Stomach smooth muscle (tissue), 2 donors: ENCODE data around the gene MED26.

Experiments
- H3K27ac ChIP-seq: one replicate; pipeline ENCODE4 v1.7.0; 2013; ENCODE audit warnings: mild to moderate bottlenecking, low read length, inconsistent platforms
- H3K27me3 ChIP-seq, 2 donors: one replicate each; pipeline ENCODE4 v1.7.0; 2013; ENCODE audit warnings: low read length in 2 of 2; ENCODE audit not compliant: insufficient read depth in 2 of 2, control insufficient read depth in 1 of 2
- H3K36me3 ChIP-seq, 2 donors: one replicate each; pipeline ENCODE4 v1.7.0; 2013; ENCODE audit warnings: low read length in 2 of 2; ENCODE audit not compliant: control insufficient read depth in 2 of 2, insufficient read depth in 2 of 2
- H3K4me1 ChIP-seq: one replicate; pipeline ENCODE4 v1.7.0; 2013; ENCODE audit warnings: low read length; ENCODE audit not compliant: control insufficient read depth, insufficient read depth
- H3K4me3 ChIP-seq, 2 donors: one replicate each; pipeline ENCODE4 v1.7.0; 2013; ENCODE audit warnings: low read length in 2 of 2
- H3K9ac ChIP-seq, 2 donors: one replicate each; pipeline ENCODE4 v1.7.0; 2013; ENCODE audit warnings: low read length in 2 of 2, mild to moderate bottlenecking in 1 of 2
- H3K9me3 ChIP-seq, 2 donors: one replicate each; pipeline ENCODE4 v1.7.0; 2013; ENCODE audit warnings: low read length in 2 of 2; ENCODE audit not compliant: control insufficient read depth in 2 of 2
- donor health status: healthy.
- donor health status: Pancreatic carcinoma.

Gene MED26

GRCh38 chr19:16613841-16614240 is 14.2 kb downstream of the MED26 start:
- Histone ChIP-seq H3K36me3 (no peaks in the 10 kb centered on the region), H3K4me3 (no peak overlapping the region), H3K9me3 (no peaks in the 10 kb centered on the region), H3K9ac (no peak overlapping the region), H3K27me3 (no peaks in the 10 kb centered on the region), H3K27ac (no peak overlapping the region), H3K4me1 (peaks cover 16% of the 10 kb centered on the region)

GRCh38 chr19:16612636-16613035 is 15.4 kb downstream of the MED26 start:
- H3K4me3 ChIP-seq, result no peak overlapping the region
- no peaks in the 10 kb centered on the region for H3K36me3 ChIP-seq
- no peaks in the 10 kb centered on the region for H3K9me3 ChIP-seq
- H3K27ac ChIP-seq, result no peak overlapping the region
- H3K9ac ChIP-seq, result no peak overlapping the region
- no peaks in the 10 kb centered on the region for H3K27me3 ChIP-seq
- H3K4me1 ChIP-seq, result peaks cover 13% of the 10 kb centered on the region

- H3K4me1 ChIP-seq, result peaks cover 12% of the 10 kb centered on the region
Measured at GRCh38 chr19:16611121-16611520, 16.9 kb downstream of the MED26 start.

GRCh38 chr19:16609511-16610200 is 18.3 kb downstream of the MED26 start:
- Histone ChIP-seq H3K9ac (no peak overlapping the region), H3K4me3 (no peak overlapping the region), H3K9me3 (no peaks in the 10 kb centered on the region), H3K27me3 (no peaks in the 10 kb centered on the region), H3K36me3 (no peaks in the 10 kb centered on the region), H3K27ac (no peak overlapping the region), H3K4me1 (peaks cover 22% of the 10 kb centered on the region)

More at GRCh38 chr19:16611121-16611520, 16.9 kb downstream of the MED26 start:
- no peaks in the 10 kb centered on the region for H3K36me3 ChIP-seq
- H3K27me3 ChIP-seq, result no peaks in the 10 kb centered on the region
- no peaks in the 10 kb centered on the region for H3K9me3 ChIP-seq
- H3K27ac ChIP-seq, result no peak overlapping the region
- no peak overlapping the region for H3K9ac ChIP-seq
- H3K4me3 ChIP-seq, result no peak overlapping the region

GRCh38 chr19:16608290-16608739 is 19.7 kb downstream of the MED26 start:
- H3K4me1 ChIP-seq, result peaks cover 22% of the 10 kb centered on the region
- H3K27ac ChIP-seq, result no peak overlapping the region
- H3K27me3 ChIP-seq, result no peaks in the 10 kb centered on the region
- no peak overlapping the region for H3K9ac ChIP-seq
- no peaks in the 10 kb centered on the region for H3K9me3 ChIP-seq
- H3K4me3 ChIP-seq, result no peak overlapping the region
- no peaks in the 10 kb centered on the region for H3K36me3 ChIP-seq

- Histone ChIP-seq H3K9me3 (no peaks in the 10 kb centered on the region), H3K36me3 (no peaks in the 10 kb centered on the region), H3K4me1 (peaks cover 22% of the 10 kb centered on the region), H3K27ac (no peak overlapping the region), H3K9ac (no peak overlapping the region), H3K4me3 (no peak overlapping the region), H3K27me3 (no peaks in the 10 kb centered on the region)
Measured at GRCh38 chr19:16607819-16608218, 20.2 kb downstream of the MED26 start.

- Histone ChIP-seq H3K27me3 (no peaks in the 10 kb centered on the region), H3K9ac (no peak overlapping the region), H3K36me3 (no peaks in the 10 kb centered on the region), H3K4me3 (peak overlapping the region in 1 of 2 donors; percentile 22), H3K4me1 (peaks cover 16% of the 10 kb centered on the region), H3K27ac (no peak overlapping the region), H3K9me3 (no peaks in the 10 kb centered on the region)
Measured at GRCh38 chr19:16605553-16605994, 22.4 kb downstream of the MED26 start.

- Histone ChIP-seq H3K36me3 (no peaks in the 10 kb centered on the region), H3K9me3 (no peaks in the 10 kb centered on the region), H3K27me3 (no peaks in the 10 kb centered on the region), H3K4me1 (peaks cover 16% of the 10 kb centered on the region), H3K9ac (no peak overlapping the region), H3K4me3 (peak overlapping the region in 1 of 2 donors; percentile 22), H3K27ac (no peak overlapping the region)
Measured at GRCh38 chr19:16605115-16605514, 22.9 kb downstream of the MED26 start.

- Histone ChIP-seq H3K9ac (no peak overlapping the region), H3K27me3 (no peaks in the 10 kb centered on the region), H3K4me1 (peaks cover 16% of the 10 kb centered on the region), H3K36me3 (no peaks in the 10 kb centered on the region), H3K27ac (no peak overlapping the region), H3K9me3 (no peaks in the 10 kb centered on the region), H3K4me3 (no peak overlapping the region)
Measured at GRCh38 chr19:16604615-16605014, 23.4 kb downstream of the MED26 start.

GRCh38 chr19:16603090-16603489 is 24.9 kb downstream of the MED26 start:
- H3K27me3 ChIP-seq, result no peaks in the 10 kb centered on the region
- H3K27ac ChIP-seq, result no peak overlapping the region
- no peaks in the 10 kb centered on the region for H3K9me3 ChIP-seq
- no peak overlapping the region for H3K9ac ChIP-seq
- no peak overlapping the region for H3K4me3 ChIP-seq
- H3K4me1 ChIP-seq, result peaks cover 25% of the 10 kb centered on the region
- H3K36me3 ChIP-seq, result no peaks in the 10 kb centered on the region

GRCh38 chr19:16601378-16602052 is 26.5 kb downstream of the MED26 start:
- no peaks in the 10 kb centered on the region for H3K27me3 ChIP-seq
- no peaks in the 10 kb centered on the region for H3K9me3 ChIP-seq
- H3K4me1 ChIP-seq, result peaks cover 28% of the 10 kb centered on the region
- H3K9ac ChIP-seq, result no peak overlapping the region
- no peak overlapping the region for H3K27ac ChIP-seq
- no peak overlapping the region for H3K4me3 ChIP-seq
- H3K36me3 ChIP-seq, result peaks cover 0 to 2% of the 10 kb centered on the region in 2 donors
